Measurements from ENCODE around the gene WDFY3.

The WDFY3 gene

GRCh38 chr4:84634961-84635360 is 331.5 kb downstream of the WDFY3 start:
- DNase-seq (ENCODE audit: low read depth in 2 of 3, low spot score in 1 of 3): no peak

DNA sequence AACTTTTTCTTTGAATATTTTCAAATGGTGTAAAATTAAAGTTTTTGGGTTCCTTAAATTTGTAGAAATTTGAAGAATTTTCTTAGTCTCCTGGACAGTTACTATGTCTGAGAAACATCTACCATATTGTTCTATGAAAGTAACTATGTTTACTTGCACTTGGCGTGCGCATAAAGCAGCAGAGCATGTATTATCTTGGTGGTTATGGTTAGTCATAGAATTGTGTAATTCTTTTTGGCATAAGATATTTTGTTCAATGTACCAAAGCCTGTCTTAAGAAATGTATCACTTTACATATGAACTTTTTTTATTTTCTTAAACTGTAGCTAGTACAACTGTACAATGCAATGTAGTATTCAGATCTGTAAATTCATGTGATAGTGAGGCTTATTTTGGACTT is 334.4 kb downstream of the WDFY3 start:
- DNase-seq (ENCODE audit: low read depth in 2 of 3, low spot score in 1 of 3): no peak

GRCh38 chr4:84631573-84631972 is 334.9 kb downstream of the WDFY3 start:
- DNase-seq (ENCODE audit: low read depth in 2 of 3, low spot score in 1 of 3): no peak

DNA sequence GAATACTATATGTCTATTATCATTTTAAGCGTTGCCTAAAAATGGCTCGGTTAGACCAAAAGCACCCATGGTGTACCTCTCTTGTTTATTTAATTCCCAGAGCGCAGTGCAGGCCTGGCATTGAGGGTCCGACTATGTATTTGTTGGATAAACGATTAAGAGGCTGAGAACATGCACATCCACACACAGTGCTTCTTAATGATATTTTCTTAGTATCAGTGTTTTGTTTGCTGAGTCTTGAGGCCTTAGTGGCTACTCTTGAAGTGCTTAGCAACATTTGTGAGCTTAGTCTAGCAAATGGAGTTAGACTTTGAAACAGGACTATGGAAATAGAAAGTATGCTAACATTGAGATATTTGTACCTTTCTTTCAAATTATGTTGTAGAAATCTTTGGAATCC is 339.8 kb downstream of the WDFY3 start:
- DNase-seq (ENCODE audit: low read depth in 2 of 3, low spot score in 1 of 3): no peak

DNA sequence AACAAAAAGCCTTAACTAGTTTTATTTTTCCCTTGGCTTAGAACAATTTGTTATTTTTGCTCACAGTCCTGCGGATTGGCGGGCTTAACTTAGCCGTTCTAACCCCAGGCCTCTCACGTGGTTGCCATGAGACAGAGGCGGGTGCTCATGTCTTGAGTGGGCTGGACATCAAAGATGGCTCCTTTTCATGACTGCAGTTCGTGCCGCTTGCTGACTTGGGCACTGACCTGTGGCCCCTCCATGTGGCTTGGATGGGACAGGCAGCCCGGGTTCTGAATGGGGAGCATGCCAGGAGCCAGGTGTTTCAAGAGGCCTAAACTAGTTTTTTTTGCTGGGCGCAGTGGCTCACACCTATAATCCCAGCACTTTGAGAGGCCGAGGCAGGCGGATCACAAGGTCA is 342.8 kb downstream of the WDFY3 start:
- no peak for DNase-seq (ENCODE audit: low read depth in 2 of 3, low spot score in 1 of 3)

DNA sequence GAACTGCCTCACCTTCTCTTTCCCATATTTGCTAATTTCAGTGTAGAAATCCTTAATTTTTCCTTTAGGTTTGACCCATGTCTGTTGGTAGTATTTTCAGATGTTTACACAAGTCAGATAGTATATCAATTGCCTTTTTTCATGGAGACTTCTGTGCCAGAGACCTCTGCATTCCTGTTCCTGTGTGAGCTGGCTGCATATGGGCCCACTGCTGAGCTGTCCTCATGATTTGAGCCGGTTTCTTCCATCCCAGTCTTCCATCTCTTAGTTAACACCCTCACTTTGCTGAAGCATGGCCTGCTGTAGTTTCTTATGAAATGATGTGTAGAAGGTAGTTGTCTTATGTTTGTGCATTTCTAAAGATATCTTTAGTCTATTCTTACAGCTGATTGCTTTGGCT is 343.5 kb downstream of the WDFY3 start:
- DNase-seq (ENCODE audit: low read depth in 2 of 3, low spot score in 1 of 3): no peak
